GM21528 (cell line): ENCODE measurements around the gene ZMPSTE24.
A peak's percentile ranks its signal among the peaks of the same experiment; 100 is the strongest.
"Not testable (repeated sequence)": the region's sequence is repeated elsewhere in the genome, so short reads cannot be mapped to it uniquely, and the experiment has no call there.

ENCODE experiments used
- ATAC-seq: cut with Tn5 transposase; IDR thresholded peaks from one replicate; pipeline ENCODE4 v1.9.1; 2021; ENCODE audit warnings: mild to moderate bottlenecking, moderate library complexity; ENCODE audit not compliant: unreplicated experiment, low FRiP score

ZMPSTE24 gene

DNA sequence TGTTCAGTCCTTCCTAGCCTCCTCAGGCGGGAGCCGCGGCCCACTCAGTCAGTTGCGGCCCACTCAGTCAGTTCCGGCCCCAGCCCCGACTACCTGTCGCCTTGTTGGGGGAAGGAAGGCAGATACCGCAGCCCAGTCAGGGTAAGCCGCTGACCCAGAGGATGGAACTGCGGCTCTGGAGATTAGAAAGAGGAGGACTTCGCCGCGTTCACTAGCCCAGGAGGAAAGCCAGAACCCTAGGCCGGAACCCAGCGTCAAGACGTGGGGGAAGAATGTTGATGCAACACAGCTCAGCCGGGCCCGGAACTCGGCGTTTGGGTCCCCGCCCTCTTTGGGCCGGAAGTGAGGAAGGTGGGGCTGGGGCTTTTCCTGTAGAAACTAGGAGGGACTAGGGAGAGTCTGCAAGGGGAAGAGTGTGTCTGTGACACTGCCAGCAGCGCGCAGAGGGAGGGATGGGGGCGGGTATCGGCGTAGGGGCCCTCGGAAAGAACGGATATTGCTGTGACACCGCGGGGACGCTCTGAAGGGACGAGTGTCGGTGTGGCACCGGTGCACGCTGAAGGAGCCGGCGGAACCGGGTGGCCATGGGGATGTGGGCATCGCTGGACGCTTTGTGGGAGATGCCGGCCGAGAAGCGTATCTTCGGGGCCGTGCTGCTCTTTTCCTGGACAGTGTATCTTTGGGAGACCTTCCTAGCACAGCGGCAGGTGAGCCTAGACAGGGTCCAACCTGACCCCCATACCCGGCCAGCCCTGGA lies at the start of gene ZMPSTE24:
Gene ZMPSTE24 (plus strand): TSS at position 549 of the 757 bp plus-strand sequence. CDS start 36 bp downstream, at position 585.
- ATAC-seq = peak; percentile 87

DNA sequence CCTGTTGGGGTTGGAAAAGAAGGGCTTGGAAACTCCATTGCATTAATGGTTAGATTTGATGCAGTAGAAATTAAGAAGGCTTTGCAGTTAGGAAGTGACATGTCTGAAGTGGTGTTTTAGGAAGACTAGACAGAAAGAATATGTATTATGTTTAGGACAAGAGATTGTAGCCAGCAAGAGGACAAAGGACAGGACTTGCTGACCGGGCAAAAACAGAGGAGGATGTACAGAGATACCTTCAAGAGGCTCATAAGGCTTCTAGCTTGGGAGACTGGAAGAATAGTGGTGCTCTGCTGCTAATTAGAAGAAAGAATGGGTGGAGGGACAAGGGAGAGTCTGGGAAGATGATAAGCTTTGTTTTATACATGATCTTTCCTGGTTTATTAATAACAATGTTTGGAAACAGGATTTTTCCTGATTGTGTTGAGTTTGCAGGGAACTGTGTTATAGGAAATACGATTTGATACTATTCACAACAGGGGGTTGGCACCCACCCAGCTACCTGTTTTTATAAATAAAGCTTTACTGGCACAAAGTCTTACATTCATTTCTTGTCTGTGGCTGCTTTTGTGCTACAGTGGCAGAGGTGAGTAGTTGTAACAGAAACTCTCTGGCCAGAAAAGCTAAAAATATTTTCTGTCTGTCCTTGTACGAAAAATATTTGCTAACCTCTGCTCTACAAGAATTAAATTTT lies 47.4 kb upstream of the ZMPSTE24 start:
- no peak for ATAC-seq

DNA sequence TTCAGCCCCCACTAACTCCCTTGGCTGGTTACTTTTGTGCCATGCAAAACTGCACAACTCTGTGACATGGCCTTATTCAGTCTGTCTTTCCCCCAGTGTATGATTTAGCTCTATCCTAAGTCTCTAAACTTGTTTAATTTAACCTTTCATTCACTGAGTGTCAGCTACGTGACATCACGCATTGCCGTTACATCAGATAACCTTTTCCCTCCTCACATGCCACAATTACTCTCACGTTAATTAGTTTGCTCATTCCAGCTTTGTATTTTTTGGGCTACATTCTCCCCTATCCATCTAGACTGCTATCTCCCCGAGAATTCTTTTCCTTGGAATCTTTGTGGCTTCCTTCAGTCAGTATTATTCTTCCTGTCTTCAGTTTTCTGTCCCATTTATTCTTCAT lies 39.7 kb upstream of the ZMPSTE24 start:
- ATAC-seq = no peak

DNA sequence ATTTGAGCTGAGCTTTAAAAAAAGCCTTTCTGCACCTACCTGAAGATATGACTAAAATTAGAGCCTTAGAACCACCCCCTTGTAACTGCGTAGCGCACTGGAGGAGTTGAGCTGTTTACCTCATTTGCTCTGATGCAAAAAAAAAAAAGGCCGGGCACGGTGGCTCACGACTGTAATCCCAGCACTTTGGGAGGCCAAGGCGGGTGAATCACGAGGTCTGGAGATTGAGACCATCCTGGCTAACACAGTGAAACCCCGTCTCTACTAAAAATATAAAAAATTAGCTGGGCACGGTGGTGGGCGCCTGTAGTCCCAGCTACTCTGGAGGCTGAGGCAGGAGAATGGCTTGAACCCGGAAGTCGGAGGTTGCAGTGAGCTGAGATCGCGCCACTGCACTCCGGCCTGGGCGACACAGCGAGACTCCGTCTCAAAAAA lies 36.5 kb upstream of the ZMPSTE24 start:
- not testable (repeated sequence) for ATAC-seq

DNA sequence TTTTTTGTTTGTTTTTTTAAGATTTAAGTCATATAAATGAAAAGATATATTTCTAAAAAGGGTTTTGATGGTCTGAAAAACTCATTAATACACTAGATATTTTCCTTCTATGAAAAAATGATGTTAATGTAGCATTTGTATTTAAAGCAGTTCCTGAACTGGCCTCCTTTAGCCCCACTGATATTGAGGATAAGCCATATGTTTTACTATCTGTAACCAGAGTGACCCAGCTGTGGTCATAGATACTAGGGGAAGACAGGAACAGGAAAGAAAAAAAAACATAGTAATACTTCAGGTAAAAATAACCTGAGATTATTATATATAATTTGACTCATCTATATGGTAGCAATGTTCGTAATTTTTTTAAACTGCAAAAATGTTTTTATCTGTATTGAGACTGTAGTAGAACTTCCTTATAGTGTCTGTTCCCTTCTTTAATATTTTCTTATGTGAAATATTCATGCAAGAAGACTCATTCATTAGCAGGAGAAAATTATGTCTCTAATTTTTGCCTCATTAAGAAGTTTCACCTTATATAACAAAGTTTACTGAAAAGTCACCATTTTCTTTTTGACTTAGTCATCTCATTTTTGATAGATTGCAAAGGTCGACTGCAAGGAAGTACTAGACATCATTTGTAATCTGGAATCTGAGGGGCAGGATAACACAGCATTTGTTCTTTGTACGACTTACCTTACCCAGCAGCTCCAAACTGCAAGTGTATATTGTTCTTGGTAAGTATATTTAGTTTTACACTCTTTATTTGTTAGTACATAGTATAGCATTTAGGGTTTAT lies 35.9 kb upstream of the ZMPSTE24 start:
- ATAC-seq = no peak

DNA sequence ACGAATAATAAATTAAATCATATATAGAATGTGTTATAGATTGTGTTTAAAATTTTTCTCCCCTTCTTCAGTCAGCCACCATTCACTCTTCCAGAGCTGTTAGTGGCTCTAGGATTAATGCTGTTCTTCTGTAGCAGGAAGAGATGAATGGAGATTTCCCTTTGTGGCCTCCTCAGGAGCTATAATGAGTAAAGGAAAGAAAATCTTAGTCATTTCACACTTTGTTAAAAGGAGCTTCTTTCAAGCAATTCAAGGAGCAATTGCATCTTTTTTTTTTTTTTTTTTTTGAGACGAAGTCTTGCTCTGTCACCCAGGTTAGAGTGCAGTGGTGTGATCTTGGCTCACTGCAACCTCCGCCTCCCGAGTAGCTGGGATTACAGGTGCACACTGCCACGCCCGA lies 34.0 kb upstream of the ZMPSTE24 start:
- ATAC-seq = no peak

DNA sequence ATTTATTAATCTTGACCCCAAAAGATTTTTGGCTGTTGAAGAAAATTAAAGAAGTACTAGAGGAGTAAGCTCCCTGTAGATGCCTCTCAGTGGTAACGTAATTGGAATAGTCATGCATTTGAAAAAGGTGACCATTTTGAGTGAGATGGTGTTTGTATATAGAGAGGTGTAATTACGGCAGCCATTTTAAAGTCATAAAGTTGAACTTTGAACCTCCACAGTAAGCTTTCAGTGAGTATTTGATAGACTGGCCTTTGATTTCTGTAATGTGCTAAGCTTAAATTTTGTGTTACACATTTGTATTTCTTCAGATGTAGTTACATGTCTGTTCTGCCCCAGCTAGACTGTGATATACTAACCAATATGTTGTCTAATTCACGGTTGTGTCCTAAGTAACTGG lies 31.8 kb upstream of the ZMPSTE24 start:
- no peak for ATAC-seq

DNA sequence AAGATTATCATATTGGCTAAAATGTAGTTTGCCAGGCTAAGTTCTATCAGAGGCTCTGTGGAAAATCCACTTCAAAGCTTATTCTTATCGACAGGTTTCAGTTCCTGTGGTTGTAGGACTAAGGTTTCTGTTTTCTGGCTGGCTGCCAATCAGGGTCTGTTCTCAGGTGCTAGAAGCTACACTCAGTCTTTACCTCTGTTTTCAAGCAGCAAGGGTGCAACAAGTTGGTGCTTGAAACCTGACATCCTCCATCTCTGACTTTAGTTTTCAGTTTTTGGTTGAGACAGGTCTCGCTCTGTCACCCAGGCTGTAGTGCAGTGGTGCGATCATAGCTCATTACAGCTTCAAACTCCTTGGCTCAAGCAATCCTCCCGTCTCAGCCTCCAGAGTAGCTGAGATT lies 25.6 kb upstream of the ZMPSTE24 start:
- peak; percentile 91 for ATAC-seq

DNA sequence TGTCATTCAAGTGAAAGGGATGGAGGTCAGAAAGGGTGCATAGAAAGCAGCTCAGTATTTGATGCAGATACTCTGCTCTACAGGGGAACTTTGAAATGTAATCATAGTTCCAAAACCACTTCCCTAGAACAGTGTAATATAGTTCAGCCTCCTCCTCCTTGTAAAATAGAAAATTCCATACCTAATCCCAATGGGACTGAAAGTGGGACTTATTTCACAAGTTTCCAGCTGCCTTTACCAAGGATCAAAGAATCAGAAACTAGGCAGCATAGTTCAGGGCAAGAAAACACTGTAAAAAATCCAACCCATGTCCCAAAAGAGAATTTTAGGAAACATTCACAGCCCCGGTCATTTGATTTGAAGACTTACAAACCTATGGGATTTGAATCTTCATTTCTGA lies 18.4 kb upstream of the ZMPSTE24 start:
- ATAC-seq = no peak

DNA sequence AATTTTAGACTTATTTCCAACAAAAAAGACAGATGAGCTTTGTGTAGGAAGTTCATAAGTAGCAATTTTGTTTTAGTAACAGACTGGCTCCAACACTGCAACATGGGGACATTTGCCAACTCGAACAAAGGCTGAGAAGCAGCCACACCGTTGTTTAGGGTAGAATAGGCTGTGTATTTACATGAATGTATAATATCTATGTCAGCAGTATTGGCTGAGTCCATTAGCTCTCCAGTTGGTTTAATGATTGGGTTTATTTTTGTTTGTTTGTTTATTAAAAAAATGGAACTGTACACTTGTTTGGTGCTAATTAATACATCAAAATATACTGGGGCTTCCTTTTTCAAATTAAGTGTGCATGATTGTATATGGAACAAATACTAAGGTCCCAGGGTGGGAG lies 17.6 kb upstream of the ZMPSTE24 start:
- no peak for ATAC-seq

DNA sequence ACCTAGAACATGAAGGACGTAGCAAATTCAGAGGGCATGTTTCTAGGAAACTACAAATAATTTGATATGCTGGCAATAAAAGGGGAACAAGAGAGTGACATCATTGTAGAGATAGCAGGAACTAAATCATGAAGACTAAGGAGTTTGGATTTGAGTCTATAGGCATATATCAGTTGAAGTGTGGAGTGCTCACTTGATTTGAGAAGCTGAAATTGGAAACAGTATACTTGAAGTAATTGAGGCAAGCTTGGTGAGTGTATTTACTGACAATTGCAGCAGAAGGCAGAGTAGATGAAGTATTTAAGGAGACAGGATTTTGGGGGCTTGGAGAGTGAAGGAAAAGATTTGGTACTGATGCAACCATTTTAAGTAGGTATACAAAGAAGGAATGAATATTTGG lies 16.7 kb upstream of the ZMPSTE24 start:
- peak; percentile 21 for ATAC-seq

DNA sequence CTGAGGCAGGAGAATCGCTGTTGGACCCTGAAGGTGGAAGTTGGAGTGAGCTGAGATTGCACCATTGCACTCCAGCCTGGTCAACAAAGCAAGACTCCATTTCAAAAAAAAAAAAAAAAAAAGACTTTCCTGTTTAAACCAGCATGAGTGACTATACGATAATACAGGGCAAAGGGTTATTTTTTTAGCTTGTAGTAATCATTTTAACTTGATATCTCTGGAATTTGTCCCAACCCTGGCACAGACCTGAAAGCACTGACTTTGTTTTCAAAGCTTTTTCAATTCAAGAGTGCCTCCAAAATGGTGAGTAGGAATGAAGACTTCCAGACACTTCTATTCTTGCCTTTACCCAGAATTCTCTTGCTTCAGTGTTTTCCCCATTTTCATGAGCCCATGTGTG lies 14.7 kb upstream of the ZMPSTE24 start:
- ATAC-seq = no peak

DNA sequence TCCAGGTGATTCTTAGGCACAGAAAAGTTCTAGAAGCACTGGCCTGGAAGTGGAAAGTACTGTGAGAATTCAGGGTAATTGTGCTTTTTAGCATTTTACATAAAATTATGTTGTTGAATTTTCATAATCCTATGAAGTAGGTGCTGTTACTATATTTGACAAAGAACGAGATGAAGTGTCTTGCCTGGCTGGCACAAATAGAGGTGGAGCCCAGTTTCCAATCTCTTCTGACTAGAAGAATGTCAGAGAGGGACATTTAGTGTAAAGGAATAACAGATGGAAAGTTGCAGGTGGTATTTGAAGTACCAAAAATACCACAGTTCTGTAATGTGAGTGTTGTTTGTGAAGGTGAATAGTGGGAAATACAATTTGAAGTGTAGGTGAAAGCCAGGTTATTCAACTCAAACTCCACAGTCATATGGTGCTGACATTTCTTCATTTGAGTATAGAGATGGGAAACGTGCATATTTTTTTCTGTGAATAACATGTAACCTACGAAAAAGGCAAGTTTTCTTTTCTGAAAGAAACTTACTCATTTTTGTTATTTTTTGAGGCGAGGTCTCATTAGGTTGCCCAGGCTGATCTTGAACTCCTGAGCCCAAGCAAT lies 13.8 kb upstream of the ZMPSTE24 start:
- no peak for ATAC-seq

DNA sequence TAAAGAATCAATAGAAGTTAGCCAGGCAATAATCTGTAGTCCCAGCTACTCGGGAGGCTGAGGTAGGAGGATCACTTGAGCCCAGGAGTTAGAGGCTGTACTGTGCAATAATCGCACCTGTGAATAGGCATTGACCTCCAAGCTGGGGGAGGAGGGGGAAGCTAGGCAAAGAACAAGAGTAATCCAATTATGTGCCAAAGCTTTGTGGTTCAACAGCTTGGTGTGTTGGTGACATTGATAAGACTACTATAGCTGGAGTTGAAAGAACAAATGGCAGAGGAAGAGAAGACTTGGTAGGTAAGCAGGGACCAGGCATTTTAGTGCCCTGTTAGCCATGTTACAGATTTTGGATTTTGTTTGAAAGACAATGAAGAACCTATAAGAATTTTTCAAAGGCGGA lies 12.3 kb upstream of the ZMPSTE24 start:
- ATAC-seq = no peak

DNA sequence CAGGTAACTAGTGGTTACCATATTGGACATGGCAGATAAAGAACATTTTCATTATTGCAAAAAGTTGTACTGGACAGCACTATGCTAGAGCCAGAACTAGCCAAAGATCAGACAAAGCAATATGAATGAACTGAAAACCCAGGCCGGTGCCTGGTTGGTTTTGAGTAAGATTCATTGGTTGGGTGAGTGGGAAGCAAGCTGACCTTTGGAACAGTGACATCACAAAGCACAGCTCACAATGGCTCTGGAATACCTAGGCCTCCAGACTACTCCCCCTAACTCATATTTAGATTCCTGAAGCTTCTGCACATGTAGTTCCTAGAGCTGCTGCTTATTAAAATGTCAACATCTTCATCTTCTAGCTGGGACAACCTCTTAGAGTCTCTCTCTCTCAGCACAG lies 10.4 kb upstream of the ZMPSTE24 start, which contains the start of gene TMCO2:
Gene TMCO2 (plus strand): TSS at position 283 of the 400 bp plus-strand sequence. CDS start 57 bp downstream, at position 340.
- no peak for ATAC-seq

DNA sequence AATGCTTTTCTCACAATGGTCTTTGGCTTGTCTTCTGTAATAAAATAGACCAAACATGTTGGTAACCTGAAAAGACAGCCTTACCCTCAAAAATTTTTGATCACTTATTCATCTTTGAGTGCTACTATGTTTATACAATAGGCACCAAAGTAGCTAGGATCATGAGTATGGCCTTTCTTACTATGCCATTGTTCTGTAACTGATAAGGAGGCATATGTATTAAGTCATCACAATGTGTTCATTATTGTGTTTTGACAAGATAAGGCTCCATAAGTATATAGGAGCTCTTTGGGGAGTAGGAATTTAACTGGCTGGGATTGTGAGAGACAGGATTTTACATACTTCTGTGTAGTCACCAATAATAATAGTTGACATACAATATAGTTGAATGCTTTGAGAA lies 9.6 kb upstream of the ZMPSTE24 start:
- ATAC-seq = no peak

DNA sequence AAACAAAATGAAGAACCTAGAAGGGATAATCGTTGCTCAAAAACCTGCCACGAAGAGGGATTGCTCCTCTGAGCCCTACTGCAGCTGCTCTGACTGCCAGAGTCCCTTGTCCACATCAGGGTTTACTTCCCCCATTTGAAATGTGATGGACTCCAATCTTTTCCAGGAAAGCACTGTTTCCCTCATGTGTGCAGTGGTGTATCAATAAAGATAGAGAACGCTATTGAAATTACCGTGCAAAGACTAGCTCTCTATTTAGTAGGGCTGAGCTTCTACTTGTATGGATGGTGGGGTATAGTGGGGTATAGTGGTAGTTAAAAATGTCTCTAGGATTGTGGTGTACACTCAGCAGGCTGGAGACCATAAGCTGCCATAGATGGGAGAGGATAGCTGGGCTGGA lies 6.6 kb upstream of the ZMPSTE24 start:
- ATAC-seq = no peak

DNA sequence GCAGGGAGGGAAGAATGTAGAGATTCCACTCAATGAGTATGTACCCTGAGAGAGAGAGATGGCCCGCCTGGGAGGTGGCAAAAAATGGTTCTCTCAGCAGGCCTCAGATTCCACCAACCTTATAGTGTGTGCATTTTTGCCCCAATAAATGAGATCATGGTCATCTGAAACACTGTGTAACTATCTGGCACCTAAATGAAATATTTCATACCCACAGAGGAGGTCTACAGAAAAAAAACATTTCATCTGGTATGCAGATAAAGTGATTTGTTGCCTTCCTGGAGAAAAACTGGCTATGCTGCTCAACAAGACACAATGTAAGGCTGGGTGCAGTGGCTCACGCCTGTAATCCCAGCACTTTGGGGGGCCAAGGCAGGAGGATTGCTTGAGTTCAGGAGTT lies 5.4 kb upstream of the ZMPSTE24 start:
- ATAC-seq = no peak

DNA sequence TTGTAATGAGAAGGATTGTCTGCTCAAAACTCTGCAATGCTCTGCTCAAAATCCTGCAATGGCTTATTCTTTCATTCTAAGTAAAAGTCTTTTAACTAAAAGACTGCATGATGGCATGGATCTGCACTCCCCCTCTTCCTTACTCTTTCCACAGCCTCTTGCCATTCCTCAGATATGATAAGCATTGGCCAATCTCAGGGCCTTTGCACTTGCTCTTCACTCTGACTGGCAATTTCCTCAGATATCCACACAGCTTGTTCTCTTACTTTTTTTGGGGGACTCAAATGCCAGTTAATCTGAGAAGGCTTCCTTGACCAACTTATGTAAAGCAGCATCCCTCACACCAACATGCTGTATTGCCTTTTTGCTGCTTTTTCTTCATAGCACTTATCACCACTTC lies 2.8 kb upstream of the ZMPSTE24 start:
- no peak for ATAC-seq

DNA sequence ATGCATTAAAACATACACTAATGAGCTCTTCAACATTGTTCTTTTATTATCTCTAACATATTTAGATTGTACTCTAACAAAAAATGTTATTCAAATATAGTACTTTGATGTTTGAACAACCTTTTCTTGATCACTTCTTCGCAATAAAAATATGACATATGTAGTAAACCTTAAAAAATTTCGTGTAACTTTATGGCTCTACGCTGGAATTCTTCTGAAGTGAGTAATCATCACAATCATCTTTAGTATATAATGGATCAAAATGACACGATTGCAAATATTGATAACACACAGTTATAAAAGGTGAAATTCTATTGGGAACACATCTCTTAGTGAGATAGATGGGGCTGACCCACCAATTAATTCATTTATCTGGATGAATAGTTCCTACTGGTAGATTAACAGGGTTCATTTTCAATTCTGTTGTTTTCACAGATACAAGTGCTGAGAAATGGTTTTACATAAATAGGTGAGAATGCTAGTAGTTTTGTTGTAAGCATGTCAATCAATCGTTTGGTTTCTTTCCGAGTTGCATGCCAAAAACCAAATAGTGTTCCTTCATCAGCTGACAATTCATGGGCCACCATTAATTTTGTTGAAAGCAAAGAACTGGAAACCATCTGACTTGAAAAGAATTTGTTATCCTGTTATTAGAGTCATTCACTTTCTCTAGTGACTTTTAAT lies 1.5 kb upstream of the ZMPSTE24 start:
- ATAC-seq = no peak
